Measurements from ENCODE around the gene NEDD4L.

- TF ChIP-seq ZNF384 (IDR thresholded peaks at IDR 0.05) (no peak), FOXM1 (IDR thresholded peaks at IDR 0.05; ENCODE audit: borderline replicate concordance) (no peak), L3MBTL2 (conservative IDR thresholded peaks at IDR 0.05) (no peak)
These were observed 258.8 kb downstream of the NEDD4L start for GRCh38 chr18:58302811-58303210.
